ENCODE results near the gene MFAP4.

DNA sequence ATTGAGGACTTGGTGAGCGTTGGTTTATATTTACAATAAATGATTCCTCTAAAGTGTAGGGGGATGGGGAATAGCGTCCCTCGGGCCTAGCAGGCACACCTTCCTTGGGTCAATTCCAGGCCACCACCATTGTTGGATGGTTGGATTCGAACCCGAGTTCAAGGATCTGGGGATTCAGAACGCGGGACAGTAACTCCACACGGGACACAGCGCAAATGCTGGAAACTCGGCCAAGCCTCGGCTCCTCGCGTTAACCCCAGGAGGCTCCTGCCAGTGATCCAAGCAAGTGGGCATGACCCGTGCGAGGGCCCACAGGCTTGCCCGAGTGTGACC lies 25.1 kb downstream of the MFAP4 start:
- TF ChIP-seq, protein P1, sequence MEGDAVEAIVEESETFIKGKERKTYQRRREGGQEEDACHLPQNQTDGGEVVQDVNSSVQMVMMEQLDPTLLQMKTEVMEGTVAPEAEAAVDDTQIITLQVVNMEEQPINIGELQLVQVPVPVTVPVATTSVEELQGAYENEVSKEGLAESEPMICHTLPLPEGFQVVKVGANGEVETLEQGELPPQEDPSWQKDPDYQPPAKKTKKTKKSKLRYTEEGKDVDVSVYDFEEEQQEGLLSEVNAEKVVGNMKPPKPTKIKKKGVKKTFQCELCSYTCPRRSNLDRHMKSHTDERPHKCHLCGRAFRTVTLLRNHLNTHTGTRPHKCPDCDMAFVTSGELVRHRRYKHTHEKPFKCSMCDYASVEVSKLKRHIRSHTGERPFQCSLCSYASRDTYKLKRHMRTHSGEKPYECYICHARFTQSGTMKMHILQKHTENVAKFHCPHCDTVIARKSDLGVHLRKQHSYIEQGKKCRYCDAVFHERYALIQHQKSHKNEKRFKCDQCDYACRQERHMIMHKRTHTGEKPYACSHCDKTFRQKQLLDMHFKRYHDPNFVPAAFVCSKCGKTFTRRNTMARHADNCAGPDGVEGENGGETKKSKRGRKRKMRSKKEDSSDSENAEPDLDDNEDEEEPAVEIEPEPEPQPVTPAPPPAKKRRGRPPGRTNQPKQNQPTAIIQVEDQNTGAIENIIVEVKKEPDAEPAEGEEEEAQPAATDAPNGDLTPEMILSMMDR (IDR thresholded peaks at IDR 0.05): no peak
- no peak for TF ChIP-seq EP300 (IDR thresholded peaks at IDR 0.05)
- TF ChIP-seq POLR2A (IDR thresholded peaks at IDR 0.05): no peak
